ENCODE data around the gene PRSS57. TPM values are rescaled to one million over a fixed set of nuclear protein-coding genes. Genes with fewer than 3 reads are reported as not detected.

Gene PRSS57
- total and polyA plus RNA-seq, 2 of the 13 experiments (the other 11 are each of a cell fraction or from before 2014, with no cell fraction given) = 0.12 TPM; not detected in 1

- TF ChIP-seq MIXL1 (CRISPR knock-in tag; IDR thresholded peaks at IDR 0.05) = peak; percentile 48; the same call in 1 of the 2 replicates
- TF ChIP-seq ZNF275 (CRISPR knock-in tag; IDR thresholded peaks at IDR 0.05; ENCODE audit: borderline replicate concordance) = peak; percentile 72; the same call in 1 of the 2 replicates
- no peak for TF ChIP-seq ARNT (IDR thresholded peaks at IDR 0.05)
- no peak for TF ChIP-seq ETS1 (CRISPR knock-in tag; IDR thresholded peaks at IDR 0.05)
- peak; percentile 86; the same call in 1 of the 2 replicates for TF ChIP-seq ZNF337 (CRISPR knock-in tag; IDR thresholded peaks at IDR 0.05; ENCODE audit: borderline replicate concordance, low read depth)
- no peak for TF ChIP-seq ASH2L (IDR thresholded peaks at IDR 0.05; ENCODE audit: insufficient read length, low read depth, low read length)
- peak; percentile 70 for TF ChIP-seq RARA (CRISPR knock-in tag; IDR thresholded peaks at IDR 0.05)
- TF ChIP-seq MYNN (CRISPR knock-in tag; IDR thresholded peaks at IDR 0.05; ENCODE audit: low read depth) = no peak
- TF ChIP-seq CENPT (CRISPR knock-in tag; IDR thresholded peaks at IDR 0.05; ENCODE audit: low read depth) = peak; percentile 84; the same call in 1 of the 2 replicates
- TF ChIP-seq ZNF234 (CRISPR knock-in tag; conservative IDR thresholded peaks at IDR 0.05) = no peak
- TF ChIP-seq ZNF646 (CRISPR knock-in tag; IDR thresholded peaks at IDR 0.05) = no peak
- TF ChIP-seq ZNF782 (CRISPR knock-in tag; IDR thresholded peaks at IDR 0.05; ENCODE audit: borderline replicate concordance) = 0 out of 2 replicates have a peak, but pooled peaks have one; percentile 86
- TF ChIP-seq TBP (CRISPR knock-in tag; IDR thresholded peaks at IDR 0.05) = no peak
- peak; percentile 37; the same call in 1 of the 2 replicates for TF ChIP-seq ZNF639 (CRISPR knock-in tag; conservative IDR thresholded peaks at IDR 0.05)
- no peak for TF ChIP-seq ZNF180 (CRISPR knock-in tag; IDR thresholded peaks at IDR 0.05; ENCODE audit: borderline replicate concordance, low read depth)
- TF ChIP-seq GLMP (CRISPR knock-in tag; IDR thresholded peaks at IDR 0.05; ENCODE audit: borderline replicate concordance) = peak; percentile 37; the same call in 1 of the 2 replicates
- TF ChIP-seq ZBTB7A (CRISPR knock-in tag; IDR thresholded peaks at IDR 0.05) = peak; percentile 53
These were observed 44.9 kb upstream of the PRSS57 start (continued) for GRCh38 chr19:739998-740715.

Data from HepG2 (cell line).